SK-N-SH treated with all-trans-retinoic acid at 6 μM for 48 hours (cell line): ENCODE results near the gene RET.

Experiments used
- ISL1 ChIP-seq: fragments of 250-450 bp; sonication (Bioruptor Pico); IDR thresholded peaks from 2 replicates; pipeline ENCODE4 v2.1.2; 2022; ENCODE audit warnings: mild to moderate bottlenecking, moderate library complexity
- PATZ1 ChIP-seq: fragments of 250-450 bp; sonication (Bioruptor Pico); IDR thresholded peaks from 2 replicates; pipeline ENCODE4 v1.8.0; 2020; ENCODE audit warnings: mild to moderate bottlenecking, moderate library complexity, borderline replicate concordance
- TCF4 ChIP-seq: fragments of 250-450 bp; sonication (Bioruptor Pico); IDR thresholded peaks from 2 replicates; pipeline ENCODE4 v1.8.0; 2021; ENCODE audit warnings: mild to moderate bottlenecking, moderate library complexity, borderline replicate concordance

- TF ChIP-seq TCF4: no peak
- TF ChIP-seq ISL1 (CRISPR knock-in tag): no peak
- TF ChIP-seq PATZ1 (CRISPR knock-in tag): no peak
These were observed 8.2 kb upstream of the RET start for GRCh38 chr10:43068471-43069210.
